ENCODE results near the gene SURF6. TPM values are rescaled to one million over a fixed set of nuclear protein-coding genes. Genes with fewer than 3 reads are reported as not detected.

Gene SURF6
- total RNA-seq, 3 donors from 2014 or later (not counting 1 experiment from before 2014, with no cell fraction given): 13.8 to 23.5 (median 21.3) TPM

GRCh38 chr9:133372144-133372543 is 36.2 kb upstream of the SURF6 start:
- Histone ChIP-seq H3K4me3 (ENCODE audit: low read length) (no peak overlapping the region), H3K9me3 (ENCODE audit: control insufficient read depth, insufficient read depth, low read length) (no peaks in the 10 kb centered on the region), H3K27me3 (ENCODE audit: control insufficient read depth, insufficient read depth, low read length) (no peaks in the 10 kb centered on the region), H3K4me1 (ENCODE audit: control insufficient read depth, insufficient read depth, low read length) (peaks cover 85% of the 10 kb centered on the region), H3K36me3 (ENCODE audit: control insufficient read depth, insufficient read depth, low read length) (peaks cover 17% of the 10 kb centered on the region), H3K27ac (ENCODE audit: low read length) (peak overlapping the region; percentile 89)
- H3K9me3 Mint-ChIP-seq: no peaks in the 10 kb centered on the region
- DNase-seq (no peak), ATAC-seq (no peak)
- H3K27ac Mint-ChIP-seq: peak overlapping the region; percentile 90 to 96
- intact Hi-C loops (cut with micrococcal nuclease): loop anchor here (10.0 kb wide), 1 partner anchor 187 kb away; no protein-coding TSS in a partner anchor
- 65% methylated on average over 7 of the region's 7 CpGs for WGBS (ENCODE audit: insufficient coverage)
- TF ChIP-seq CTCF (IDR thresholded peaks at IDR 0.05): no peak
- peak overlapping the region; percentile 85 for H3K4me3 Mint-ChIP-seq
- H3K36me3 Mint-ChIP-seq: no peaks in the 10 kb centered on the region
- no peaks in the 10 kb centered on the region for H3K27me3 Mint-ChIP-seq (ENCODE audit: low read depth in 2 of 2)
- peaks cover 65 to 72% of the 10 kb centered on the region in 2 donors for H3K4me1 Mint-ChIP-seq

- peak overlapping the region; percentile 85 for H3K4me3 Mint-ChIP-seq
- peak overlapping the region; percentile 90 to 96 for H3K27ac Mint-ChIP-seq
- no peaks in the 10 kb centered on the region for H3K9me3 ChIP-seq (ENCODE audit: control insufficient read depth, insufficient read depth, low read length)
- peaks cover 25% of the 10 kb centered on the region for H3K36me3 ChIP-seq (ENCODE audit: control insufficient read depth, insufficient read depth, low read length)
- peak overlapping the region; percentile 1 for H3K4me3 ChIP-seq (ENCODE audit: low read length)
- H3K4me1 ChIP-seq (ENCODE audit: control insufficient read depth, insufficient read depth, low read length): peaks cover 81% of the 10 kb centered on the region
- H3K36me3 Mint-ChIP-seq: no peaks in the 10 kb centered on the region
- WGBS (ENCODE audit: insufficient coverage): 16% methylated on average over 12 of the region's 12 CpGs
- ATAC-seq (peak; percentile 29 to 36 (median 30)), DNase-seq (peak; percentile 34 to 86)
- peak overlapping the region; percentile 89 for H3K27ac ChIP-seq (ENCODE audit: low read length)
- H3K4me1 Mint-ChIP-seq: peaks cover 68 to 73% of the 10 kb centered on the region in 2 donors
- no peak for TF ChIP-seq CTCF (IDR thresholded peaks at IDR 0.05)
- H3K27me3 ChIP-seq (ENCODE audit: control insufficient read depth, insufficient read depth, low read length): no peaks in the 10 kb centered on the region
- intact Hi-C loops (cut with micrococcal nuclease): loop anchor here (2.0 to 10.0 kb wide), 2 partner anchors 14 to 186 kb away; partner anchors contain the start of genes SURF1 and SURF2
- H3K27me3 Mint-ChIP-seq (ENCODE audit: low read depth in 2 of 2): no peaks in the 10 kb centered on the region
- no peaks in the 10 kb centered on the region for H3K9me3 Mint-ChIP-seq
These were observed 35.3 kb upstream of the SURF6 start for GRCh38 chr9:133371261-133371711.

DNA sequence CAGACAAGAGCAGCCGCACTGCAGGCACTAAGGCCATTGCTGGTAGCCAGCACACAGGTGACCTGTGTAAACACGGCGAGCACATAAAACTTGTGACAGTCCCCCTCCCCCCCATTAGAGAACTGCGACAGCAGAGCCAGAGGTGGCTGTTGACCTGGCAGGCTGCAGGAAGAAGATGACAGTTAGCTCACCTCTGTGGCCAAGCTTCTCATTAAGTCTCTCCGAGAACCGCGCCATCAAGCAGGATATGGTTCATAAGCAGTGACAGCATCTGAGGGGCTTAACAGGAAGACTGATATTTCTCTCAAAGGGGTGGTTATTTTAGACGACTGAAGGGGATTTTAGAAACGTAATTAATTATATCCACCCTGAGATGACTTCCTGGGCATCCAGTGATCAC is 34.7 kb upstream of the SURF6 start:
- Mint-ChIP-seq H3K27ac (peak overlapping the region; percentile 90 to 96), H3K9me3 (no peaks in the 10 kb centered on the region), H3K27me3 (ENCODE audit: low read depth in 2 of 2) (no peaks in the 10 kb centered on the region), H3K4me3 (peak overlapping the region; percentile 85), H3K36me3 (no peaks in the 10 kb centered on the region), H3K4me1 (peaks cover 68 to 73% of the 10 kb centered on the region in 2 donors)
- intact Hi-C loops (cut with micrococcal nuclease): loop anchor here (2.0 to 10.0 kb wide), 2 partner anchors 14 to 186 kb away; partner anchors contain the start of genes SURF1 and SURF2
- WGBS (ENCODE audit: insufficient coverage): 31% methylated on average over 8 of the region's 9 CpGs
- peak overlapping the region; percentile 89 for H3K27ac ChIP-seq (ENCODE audit: low read length)
- H3K36me3 ChIP-seq (ENCODE audit: control insufficient read depth, insufficient read depth, low read length): peaks cover 31% of the 10 kb centered on the region
- no peaks in the 10 kb centered on the region for H3K27me3 ChIP-seq (ENCODE audit: control insufficient read depth, insufficient read depth, low read length)
- peak; percentile 45 to 73 (median 58) for ATAC-seq
- no peak for TF ChIP-seq CTCF (IDR thresholded peaks at IDR 0.05)
- peak in 1 of 2 donors; percentile 83 for DNase-seq
- no peaks in the 10 kb centered on the region for H3K9me3 ChIP-seq (ENCODE audit: control insufficient read depth, insufficient read depth, low read length)
- H3K4me3 ChIP-seq (ENCODE audit: low read length): no peak overlapping the region
- H3K4me1 ChIP-seq (ENCODE audit: control insufficient read depth, insufficient read depth, low read length): peaks cover 81% of the 10 kb centered on the region
